Measurements from ENCODE around the gene LEMD3. TPM values are rescaled to one million over a fixed set of nuclear protein-coding genes. Genes with fewer than 3 reads are reported as not detected.

Gene LEMD3
- total RNA-seq, 6 donors from 2014 or later: 30.3 to 94.3 (median 49.3) TPM

DNA sequence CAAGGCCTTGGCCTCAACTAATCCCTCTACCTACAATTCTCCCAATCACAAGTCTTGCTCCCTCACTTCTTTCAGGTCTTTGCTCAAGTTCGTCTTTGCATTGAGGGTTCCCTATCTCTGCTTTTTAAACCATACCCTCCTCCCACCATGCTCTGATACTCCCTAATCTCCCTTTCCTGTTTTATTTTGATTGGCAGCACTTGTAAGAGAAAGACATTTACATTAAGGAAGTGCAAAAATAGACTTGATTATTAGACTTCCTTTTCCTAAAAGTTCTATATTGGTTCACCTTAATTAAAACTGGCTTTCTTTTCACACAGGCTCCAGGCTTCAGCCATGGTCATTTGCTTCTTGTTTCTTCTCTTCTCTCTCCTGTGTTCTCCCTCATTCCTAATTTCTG, 30.0 kb upstream of the LEMD3 start:
- no peaks in the 10 kb centered on the region for H3K36me3 ChIP-seq
- ATAC-seq (ENCODE audit: low FRiP score in 2 of 2) (no peak), DNase-seq (no peak)
- peaks cover 0 to 8% (median 0%) of the 10 kb centered on the region in 4 donors for H3K4me1 ChIP-seq
- H3K4me3 ChIP-seq: no peak overlapping the region
- WGBS, 2 donors: 37 to 68% methylated on average over 1 of the region's 1 CpG
- no peaks in the 10 kb centered on the region for H3K27me3 ChIP-seq
- H3K27ac ChIP-seq: no peak overlapping the region
- H3K9me3 ChIP-seq: peaks cover 0 to 6% (median 0%) of the 10 kb centered on the region in 4 donors
- no peak for TF ChIP-seq POLR2AphosphoS5 (IDR thresholded peaks at IDR 0.05)
- no peak for TF ChIP-seq EP300 (IDR thresholded peaks at IDR 0.05)
- no peak for TF ChIP-seq POLR2A (IDR thresholded peaks at IDR 0.05)
- TF ChIP-seq, protein P1, sequence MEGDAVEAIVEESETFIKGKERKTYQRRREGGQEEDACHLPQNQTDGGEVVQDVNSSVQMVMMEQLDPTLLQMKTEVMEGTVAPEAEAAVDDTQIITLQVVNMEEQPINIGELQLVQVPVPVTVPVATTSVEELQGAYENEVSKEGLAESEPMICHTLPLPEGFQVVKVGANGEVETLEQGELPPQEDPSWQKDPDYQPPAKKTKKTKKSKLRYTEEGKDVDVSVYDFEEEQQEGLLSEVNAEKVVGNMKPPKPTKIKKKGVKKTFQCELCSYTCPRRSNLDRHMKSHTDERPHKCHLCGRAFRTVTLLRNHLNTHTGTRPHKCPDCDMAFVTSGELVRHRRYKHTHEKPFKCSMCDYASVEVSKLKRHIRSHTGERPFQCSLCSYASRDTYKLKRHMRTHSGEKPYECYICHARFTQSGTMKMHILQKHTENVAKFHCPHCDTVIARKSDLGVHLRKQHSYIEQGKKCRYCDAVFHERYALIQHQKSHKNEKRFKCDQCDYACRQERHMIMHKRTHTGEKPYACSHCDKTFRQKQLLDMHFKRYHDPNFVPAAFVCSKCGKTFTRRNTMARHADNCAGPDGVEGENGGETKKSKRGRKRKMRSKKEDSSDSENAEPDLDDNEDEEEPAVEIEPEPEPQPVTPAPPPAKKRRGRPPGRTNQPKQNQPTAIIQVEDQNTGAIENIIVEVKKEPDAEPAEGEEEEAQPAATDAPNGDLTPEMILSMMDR (IDR thresholded peaks at IDR 0.05): no peak

DNA sequence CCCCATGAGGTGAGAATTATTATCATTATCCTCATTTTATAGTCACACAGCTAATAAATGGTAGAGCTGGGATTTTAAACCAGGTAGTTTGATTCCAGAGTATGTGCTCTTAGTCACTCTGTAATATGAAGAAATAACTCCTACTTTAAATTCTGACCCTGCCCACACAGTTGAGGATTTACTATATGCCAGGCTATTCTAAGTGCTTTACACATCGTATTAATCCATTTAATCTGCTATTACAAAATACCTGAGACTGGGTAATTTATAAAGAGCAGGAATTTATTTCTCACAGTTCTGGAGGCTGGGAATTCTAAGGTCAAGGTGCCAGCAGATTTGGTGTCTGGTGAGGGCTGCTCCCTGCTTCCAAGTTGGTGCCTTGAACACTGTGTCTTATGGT, 28.6 kb upstream of the LEMD3 start:
- 86 to 93% methylated on average over 1 of the region's 1 CpG for WGBS, 2 donors
- TF ChIP-seq POLR2A (IDR thresholded peaks at IDR 0.05) (no peak), EP300 (IDR thresholded peaks at IDR 0.05) (no peak), POLR2AphosphoS5 (IDR thresholded peaks at IDR 0.05) (no peak)
- TF ChIP-seq, protein P1 (IDR thresholded peaks at IDR 0.05): no peak

GRCh38 chr12:65147312-65147905, 22.0 kb upstream of the LEMD3 start:
- ATAC-seq (ENCODE audit: low FRiP score in 2 of 2): no peak
- 84 to 85% methylated on average over 2 of the region's 2 CpGs for WGBS, 2 donors
- Histone ChIP-seq H3K36me3 (no peaks in the 10 kb centered on the region), H3K27ac (no peak overlapping the region), H3K27me3 (no peaks in the 10 kb centered on the region), H3K4me3 (no peak overlapping the region), H3K4me1 (no peaks in the 10 kb centered on the region), H3K9me3 (no peaks in the 10 kb centered on the region)
- no peak for DNase-seq
- TF ChIP-seq POLR2A (IDR thresholded peaks at IDR 0.05): no peak
- TF ChIP-seq POLR2AphosphoS5 (IDR thresholded peaks at IDR 0.05): no peak
- TF ChIP-seq, protein P1 (IDR thresholded peaks at IDR 0.05): no peak
- no peak for TF ChIP-seq EP300 (IDR thresholded peaks at IDR 0.05)

More for the DNA sequence above, 28.6 kb upstream of the LEMD3 start:
- no peaks in the 10 kb centered on the region for H3K36me3 ChIP-seq
- DNase-seq (no peak), ATAC-seq (ENCODE audit: low FRiP score in 2 of 2) (no peak)
- no peak overlapping the region for H3K27ac ChIP-seq
- peaks cover 0 to 4% (median 0%) of the 10 kb centered on the region in 4 donors for H3K9me3 ChIP-seq
- no peak overlapping the region for H3K4me3 ChIP-seq
- H3K27me3 ChIP-seq: no peaks in the 10 kb centered on the region
- H3K4me1 ChIP-seq: peaks cover 0 to 8% (median 0%) of the 10 kb centered on the region in 4 donors

DNA sequence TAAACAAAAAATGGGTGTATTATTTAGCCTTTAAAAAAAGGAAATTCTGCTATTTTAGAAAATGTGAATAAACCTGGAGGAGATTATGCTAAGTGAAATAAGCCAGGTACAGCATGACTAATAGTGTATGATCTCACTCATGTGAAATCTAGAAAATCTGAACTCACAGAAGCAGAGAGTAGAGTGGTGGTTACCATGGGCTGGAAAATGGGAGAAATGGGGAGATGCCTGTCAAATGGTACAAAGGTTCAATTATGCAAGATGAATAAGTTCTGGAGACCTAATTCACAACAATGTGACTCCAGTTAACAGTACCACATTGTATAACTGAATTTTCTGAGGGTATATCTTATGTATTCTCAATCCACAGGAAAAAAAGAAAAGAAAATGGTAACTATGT, 17.4 kb upstream of the LEMD3 start:
- Histone ChIP-seq H3K9me3 (no peaks in the 10 kb centered on the region), H3K36me3 (no peaks in the 10 kb centered on the region), H3K27ac (no peak overlapping the region), H3K4me1 (no peaks in the 10 kb centered on the region), H3K27me3 (no peaks in the 10 kb centered on the region), H3K4me3 (no peak overlapping the region)
- DNase-seq: no peak
- ATAC-seq (ENCODE audit: low FRiP score in 2 of 2): no peak
- no peak for TF ChIP-seq POLR2AphosphoS5 (IDR thresholded peaks at IDR 0.05)
- TF ChIP-seq POLR2A (IDR thresholded peaks at IDR 0.05): no peak
- TF ChIP-seq EP300 (IDR thresholded peaks at IDR 0.05): no peak
- TF ChIP-seq, protein P1 (IDR thresholded peaks at IDR 0.05): no peak

DNA sequence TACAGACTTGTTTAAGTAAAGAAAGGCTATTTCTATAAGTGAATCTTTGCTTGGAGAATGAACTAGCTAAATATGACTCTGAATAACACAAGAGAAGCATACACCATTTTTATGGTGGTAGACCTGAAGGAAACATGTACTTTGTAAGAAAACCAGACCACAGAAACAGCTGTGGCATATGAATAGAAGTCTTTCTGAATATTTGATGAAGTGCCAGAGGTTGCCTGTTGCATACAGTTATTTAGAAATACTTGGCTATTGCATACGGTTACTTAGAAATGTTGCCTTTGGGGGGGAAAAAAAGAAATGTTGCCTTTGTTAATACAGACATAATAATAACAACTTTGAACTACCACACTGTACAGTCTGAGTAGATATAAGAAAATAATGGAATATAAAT, 16.8 kb upstream of the LEMD3 start:
- Histone ChIP-seq H3K27ac (no peak overlapping the region), H3K4me3 (no peak overlapping the region), H3K36me3 (no peaks in the 10 kb centered on the region), H3K4me1 (no peaks in the 10 kb centered on the region), H3K9me3 (no peaks in the 10 kb centered on the region), H3K27me3 (no peaks in the 10 kb centered on the region)
- DNase-seq (no peak), ATAC-seq (ENCODE audit: low FRiP score in 2 of 2) (no peak)
- 47 to 48% methylated on average over 1 of the region's 1 CpG for WGBS, 2 donors
- TF ChIP-seq EP300 (IDR thresholded peaks at IDR 0.05): no peak
- no peak for TF ChIP-seq POLR2AphosphoS5 (IDR thresholded peaks at IDR 0.05)
- no peak for TF ChIP-seq POLR2A (IDR thresholded peaks at IDR 0.05)
- TF ChIP-seq, protein P1 (IDR thresholded peaks at IDR 0.05): no peak
